Neural progenitor cell (in vitro differentiated cells): ENCODE results near the gene MS4A4A. TPM values are rescaled to one million over a fixed set of nuclear protein-coding genes. Genes with fewer than 3 reads are reported as not detected.

Experiments
- DNase-seq: peaks from one replicate; pipeline ENCODE4 v3.0.0-alpha.2; 2016; ENCODE audit warnings: low spot score
- H2AFZ ChIP-seq: fragments of 200-600 bp; sonication (generic); replicated peaks from 2 replicates; pipeline ENCODE4 v1.6.1; 2016; ENCODE audit warnings: antibody characterized with exemption
- H3F3A ChIP-seq: fragments of 200-600 bp; sonication (generic); 2 replicates; pipeline ENCODE4 v1.6.1; 2016; ENCODE audit warnings: antibody characterized with exemption, low read depth
- H3K27ac ChIP-seq: fragments of 200-600 bp; sonication (generic); 2 replicates; pipeline ENCODE4 v1.5.1; 2016; ENCODE audit warnings: mild to moderate bottlenecking
- H3K27me3 ChIP-seq: fragments of 200-600 bp; sonication (generic); 2 replicates; pipeline ENCODE4 v1.6.1; 2016; ENCODE audit warnings: mild to moderate bottlenecking, moderate library complexity
- H3K36me3 ChIP-seq: fragments of 200-600 bp; sonication (generic); 2 replicates; pipeline ENCODE4 v1.5.1; 2016
- H3K4me1 ChIP-seq: fragments of 200-600 bp; sonication (generic); 2 replicates; pipeline ENCODE4 v1.6.1; 2016; ENCODE audit warnings: mixed run types
- H3K4me2 ChIP-seq: fragments of 200-600 bp; sonication (generic); 2 replicates; pipeline ENCODE4 v1.6.1; 2016
- H3K4me3 ChIP-seq: fragments of 200-600 bp; sonication (generic); 2 replicates; pipeline ENCODE4 v1.5.1; 2016
- H3K79me2 ChIP-seq: fragments of 200-600 bp; sonication (generic); 2 replicates; pipeline ENCODE4 v1.6.1; 2016; ENCODE audit warnings: low read depth
- H3K9ac ChIP-seq: fragments of 200-600 bp; sonication (generic); 2 replicates; pipeline ENCODE4 v1.6.1; 2016
- H3K9me3 ChIP-seq: fragments of 200-600 bp; sonication (generic); 2 replicates; pipeline ENCODE4 v1.5.1; 2016; ENCODE audit warnings: low read depth
- H4K20me1 ChIP-seq: fragments of 200-600 bp; sonication (generic); 2 replicates; pipeline ENCODE4 v1.6.1; 2016; ENCODE audit warnings: low read depth
- H3K27ac Mint-ChIP-seq: 3 replicates; pipeline ENCODE4 v1.8.0; 2021; ENCODE audit warnings: mixed read lengths
- H3K27me3 Mint-ChIP-seq: 2 replicates; pipeline ENCODE4 v1.8.0; 2022; ENCODE audit warnings: low read depth, mild to moderate bottlenecking, inconsistent platforms, moderate library complexity, mixed read lengths; ENCODE audit not compliant: insufficient read depth
- H3K36me3 Mint-ChIP-seq: 3 replicates; pipeline ENCODE4 v1.8.0; 2021; ENCODE audit warnings: mixed read lengths
- H3K4me1 Mint-ChIP-seq: 3 replicates; pipeline ENCODE4 v1.8.0; 2021; ENCODE audit warnings: mixed read lengths
- H3K4me3 Mint-ChIP-seq: 3 replicates; pipeline ENCODE4 v1.8.0; 2021; ENCODE audit warnings: mild to moderate bottlenecking, moderate library complexity, mixed read lengths
- H3K9me3 Mint-ChIP-seq: 3 replicates; pipeline ENCODE4 v1.8.0; 2020; ENCODE audit warnings: mixed read lengths
- CTCF ChIP-seq: fragments of 200-600 bp; sonication (generic); IDR thresholded peaks from 2 replicates; pipeline ENCODE4 v1.5.1; 2017; ENCODE audit warnings: antibody characterized with exemption, mild to moderate bottlenecking
- EZH2 ChIP-seq: fragments of 200-600 bp; sonication (generic); IDR thresholded peaks from 2 replicates; pipeline ENCODE4 v1.6.1; 2017; ENCODE audit warnings: antibody characterized with exemption, mild to moderate bottlenecking, moderate library complexity
- EZH2phosphoT487 ChIP-seq: fragments of 200-600 bp; sonication (generic); IDR thresholded peaks from 2 replicates; pipeline ENCODE4 v1.6.1; 2017; ENCODE audit warnings: antibody characterized with exemption
- total RNA-seq: library from RNA; depleted of rRNA; stranded (reverse); fragments of >200 nt; gene quantifications from 2 replicates; pipeline ENCODE4 v1.2.3, GENCODE V29; 2015; ENCODE audit warnings: low replicate concordance

The MS4A4A gene
- total RNA-seq, 1 donor from 2014 or later, result not detected

- H3K36me3 ChIP-seq, result no peaks in the 10 kb centered on the region
- H3K27me3 Mint-ChIP-seq, result peaks cover 3% of the 10 kb centered on the region
- DNase-seq, result peak; percentile 11
- TF ChIP-seq CTCF (peak; percentile 71), EZH2 (no peak)
- no peak overlapping the region for H2AFZ ChIP-seq
- H3K27me3 ChIP-seq, result no peaks in the 10 kb centered on the region
- no peak overlapping the region for H3K4me3 ChIP-seq
- no peaks in the 10 kb centered on the region for H4K20me1 ChIP-seq
- no peaks in the 10 kb centered on the region for H3K36me3 Mint-ChIP-seq
- H3K9me3 Mint-ChIP-seq, result no peaks in the 10 kb centered on the region
- no peak overlapping the region for H3K27ac ChIP-seq
- no peaks in the 10 kb centered on the region for H3F3A ChIP-seq
- no peaks in the 10 kb centered on the region for H3K4me1 Mint-ChIP-seq
- no peaks in the 10 kb centered on the region for H3K4me1 ChIP-seq
- no peak overlapping the region for H3K4me3 Mint-ChIP-seq
- no peak overlapping the region for H3K4me2 ChIP-seq
- no peaks in the 10 kb centered on the region for H3K79me2 ChIP-seq
- no peak overlapping the region for H3K27ac Mint-ChIP-seq
- H3K9me3 ChIP-seq, result no peaks in the 10 kb centered on the region
- H3K9ac ChIP-seq, result no peak overlapping the region
Measured at GRCh38 chr11:60343094-60343704, 62.7 kb downstream of the MS4A4A start.

GRCh38 chr11:60344146-60344545, 63.7 kb downstream of the MS4A4A start:
- Histone ChIP-seq H3F3A (no peaks in the 10 kb centered on the region), H3K36me3 (no peaks in the 10 kb centered on the region), H4K20me1 (no peaks in the 10 kb centered on the region), H3K4me1 (no peaks in the 10 kb centered on the region), H3K9ac (no peak overlapping the region), H3K4me3 (no peak overlapping the region), H3K4me2 (no peak overlapping the region), H3K27ac (no peak overlapping the region), H3K27me3 (no peaks in the 10 kb centered on the region), H2AFZ (no peak overlapping the region), H3K9me3 (no peaks in the 10 kb centered on the region), H3K79me2 (no peaks in the 10 kb centered on the region)
- no peak overlapping the region for H3K4me3 Mint-ChIP-seq
- H3K9me3 Mint-ChIP-seq, result no peaks in the 10 kb centered on the region
- no peak for TF ChIP-seq EZH2
- TF ChIP-seq EZH2phosphoT487, result no peak
- TF ChIP-seq CTCF, result no peak
- H3K4me1 Mint-ChIP-seq, result no peaks in the 10 kb centered on the region
- no peaks in the 10 kb centered on the region for H3K36me3 Mint-ChIP-seq
- H3K27ac Mint-ChIP-seq, result no peak overlapping the region
- no peak for DNase-seq
- H3K27me3 Mint-ChIP-seq, result peaks cover 3% of the 10 kb centered on the region

GRCh38 chr11:60345489-60345888, 65.0 kb downstream of the MS4A4A start:
- H3K36me3 ChIP-seq, result no peaks in the 10 kb centered on the region
- H3K27ac ChIP-seq, result no peak overlapping the region
- no peaks in the 10 kb centered on the region for H4K20me1 ChIP-seq
- DNase-seq, result peak; percentile 39
- H3K4me1 ChIP-seq, result no peaks in the 10 kb centered on the region
- peak overlapping the region; percentile 52 for H2AFZ ChIP-seq
- Mint-ChIP-seq H3K9me3 (no peaks in the 10 kb centered on the region), H3K27me3 (peaks cover 3% of the 10 kb centered on the region), H3K36me3 (no peaks in the 10 kb centered on the region), H3K27ac (no peak overlapping the region), H3K4me3 (no peak overlapping the region), H3K4me1 (no peaks in the 10 kb centered on the region)
- no peaks in the 10 kb centered on the region for H3K79me2 ChIP-seq
- H3F3A ChIP-seq, result no peaks in the 10 kb centered on the region
- H3K4me3 ChIP-seq, result no peak overlapping the region
- no peak for TF ChIP-seq EZH2
- no peak for TF ChIP-seq EZH2phosphoT487
- peak; percentile 68 for TF ChIP-seq CTCF
- H3K27me3 ChIP-seq, result no peaks in the 10 kb centered on the region
- H3K4me2 ChIP-seq, result no peak overlapping the region
- H3K9ac ChIP-seq, result no peak overlapping the region
- H3K9me3 ChIP-seq, result no peaks in the 10 kb centered on the region
